Measurements from ENCODE around the gene SLC25A13.
"Not testable (repeated sequence)": the region's sequence is repeated elsewhere in the genome, so short reads cannot be mapped to it uniquely, and the experiment has no call there.

The SLC25A13 gene

GRCh38 chr7:96196676-96197075 is 125.2 kb downstream of the SLC25A13 start:
- no peak for DNase-seq

- no peak for DNase-seq
Observed at GRCh38 chr7:96189129-96189820, 132.6 kb downstream of the SLC25A13 start.

GRCh38 chr7:96188591-96188991 is 133.3 kb downstream of the SLC25A13 start:
- no peak for DNase-seq

- no peak for DNase-seq
Observed at GRCh38 chr7:96188174-96188581, 133.7 kb downstream of the SLC25A13 start.

GRCh38 chr7:96187735-96188134 is 134.2 kb downstream of the SLC25A13 start:
- DNase-seq, result no peak

- DNase-seq, result no peak
Observed at GRCh38 chr7:96184783-96185182, 137.1 kb downstream of the SLC25A13 start.

GRCh38 chr7:96183163-96183670 is 138.7 kb downstream of the SLC25A13 start:
- DNase-seq, result no peak

- no peak for DNase-seq
Observed at GRCh38 chr7:96182424-96183158, 139.3 kb downstream of the SLC25A13 start.

GRCh38 chr7:96181174-96181573 is 140.7 kb downstream of the SLC25A13 start:
- DNase-seq, result no peak

GRCh38 chr7:96179837-96180236 is 142.1 kb downstream of the SLC25A13 start:
- DNase-seq, result no peak

- no peak for DNase-seq
Observed at GRCh38 chr7:96179341-96179740, 142.6 kb downstream of the SLC25A13 start.

GRCh38 chr7:96178581-96178980 is 143.3 kb downstream of the SLC25A13 start:
- DNase-seq, result no peak

GRCh38 chr7:96177353-96177752 is 144.5 kb downstream of the SLC25A13 start:
- no peak for DNase-seq

GRCh38 chr7:96174812-96175211 is 147.1 kb downstream of the SLC25A13 start:
- DNase-seq, result no peak

- no peak for DNase-seq
Observed at GRCh38 chr7:96173781-96174180, 148.1 kb downstream of the SLC25A13 start.

- no peak for DNase-seq
Observed at GRCh38 chr7:96169439-96169838, 152.5 kb downstream of the SLC25A13 start.

- DNase-seq, result no peak
Observed at GRCh38 chr7:96167424-96167823, 154.5 kb downstream of the SLC25A13 start.

GRCh38 chr7:96161897-96162296 is 160.0 kb downstream of the SLC25A13 start:
- DNase-seq, result no peak

- DNase-seq, result no peak
Observed at GRCh38 chr7:96157856-96158255, 164.0 kb downstream of the SLC25A13 start.

- not testable (repeated sequence) for DNase-seq
Observed at GRCh38 chr7:96154506-96154905, 167.4 kb downstream of the SLC25A13 start.

GRCh38 chr7:96152706-96153105 is 169.2 kb downstream of the SLC25A13 start:
- no peak for DNase-seq

- DNase-seq, result no peak
Observed at GRCh38 chr7:96151889-96152288, 170.0 kb downstream of the SLC25A13 start.

GRCh38 chr7:96144260-96144526 is 177.7 kb downstream of the SLC25A13 start:
- no peak for DNase-seq

- no peak for DNase-seq
Observed at GRCh38 chr7:96143495-96144259, 178.2 kb downstream of the SLC25A13 start.

Data from activated effector memory CD4-positive, alpha-beta T cell treated with anti-CD3 and anti-CD28 coated beads, Interleukin-2, amount 50 U/mL, for 16 hours (primary cell).